DND-41 (cell line): ENCODE results near the gene FRK.

Experiments used
- ATAC-seq: fragments of 200-7000 bp; cut with Tn5 transposase; 3 replicates; pipeline ENCODE4 v1.9.1; 2021; ENCODE audit warnings: low read depth; ENCODE audit not compliant: insufficient read depth
- DNase-seq: peaks from one replicate; pipeline ENCODE4 v3.0.0-alpha.2; 2020
- H2AFZ ChIP-seq: 2 replicates; pipeline ENCODE4 v1.6.0; 2012; ENCODE audit warnings: low read depth, low read length
- H3K27ac ChIP-seq: 2 replicates; pipeline ENCODE4 v1.5.1; 2012; ENCODE audit warnings: low read length, inconsistent platforms
- H3K27me3 ChIP-seq: fragments of 200-600 bp; sonication (generic); 2 replicates; pipeline ENCODE4 v1.6.0; 2012; ENCODE audit warnings: low read length, mild to moderate bottlenecking, inconsistent platforms; ENCODE audit not compliant: insufficient read depth, poor library complexity
- H3K36me3 ChIP-seq: 2 replicates; pipeline ENCODE4 v1.5.1; 2012; ENCODE audit warnings: low read length, inconsistent platforms; ENCODE audit not compliant: insufficient read depth
- H3K4me1 ChIP-seq: 2 replicates; pipeline ENCODE4 v1.5.1; 2012; ENCODE audit warnings: mild to moderate bottlenecking, low read length; ENCODE audit not compliant: insufficient read depth
- H3K4me2 ChIP-seq: 2 replicates; pipeline ENCODE4 v1.6.0; 2012; ENCODE audit warnings: mild to moderate bottlenecking, moderate library complexity, low read length, inconsistent platforms; ENCODE audit not compliant: insufficient read depth
- H3K4me3 ChIP-seq, 2 experiments: fragments of 200-600 bp in 1 of 2; shearing (Covaris generic) in 1 of 2; 2 replicates each; pipeline ENCODE4 v1.5.1; 2012 to 2016; ENCODE audit warnings: inconsistent platforms in 2 of 2, low read length in 2 of 2, mild to moderate bottlenecking in 2 of 2, low read depth in 1 of 2, moderate library complexity in 1 of 2
- H3K79me2 ChIP-seq: 2 replicates; pipeline ENCODE4 v1.6.0; 2012; ENCODE audit warnings: low read length, inconsistent platforms; ENCODE audit not compliant: insufficient read depth
- H3K9ac ChIP-seq: 2 replicates; pipeline ENCODE4 v1.6.0; 2012; ENCODE audit warnings: low read depth, mild to moderate bottlenecking, inconsistent platforms, low read length, moderate library complexity
- H3K9me3 ChIP-seq: 2 replicates; pipeline ENCODE4 v1.5.1; 2012; ENCODE audit warnings: low read length, moderate library complexity, mild to moderate bottlenecking, inconsistent platforms; ENCODE audit not compliant: insufficient read depth, severe bottlenecking
- H4K20me1 ChIP-seq: 2 replicates; pipeline ENCODE4 v1.6.0; 2012; ENCODE audit warnings: low read length; ENCODE audit not compliant: insufficient read depth
- CTCF ChIP-seq: IDR thresholded peaks from 2 replicates; pipeline ENCODE4 v1.5.1; 2012; ENCODE audit warnings: borderline replicate concordance, low read length, moderate library complexity, mild to moderate bottlenecking; ENCODE audit not compliant: poor library complexity, severe bottlenecking; ENCODE audit errors: extremely low read depth
- EZH2 ChIP-seq: IDR thresholded peaks from 3 replicates; pipeline ENCODE4 v1.6.1; 2012; ENCODE audit warnings: borderline replicate concordance, low read depth, mild to moderate bottlenecking, moderate library complexity, low read length, inconsistent platforms; ENCODE audit not compliant: severe bottlenecking

Gene FRK

GRCh38 chr6:116028233-116028632, 32.5 kb downstream of the FRK start:
- no peaks in the 10 kb centered on the region for H4K20me1 ChIP-seq
- H3K9me3 ChIP-seq: no peaks in the 10 kb centered on the region
- DNase-seq (no peak), ATAC-seq (no peak)
- H3K27ac ChIP-seq: no peak overlapping the region
- no peak overlapping the region for H3K4me3 ChIP-seq
- H3K27me3 ChIP-seq: no peaks in the 10 kb centered on the region
- TF ChIP-seq EZH2 (no peak), CTCF (no peak)
- no peaks in the 10 kb centered on the region for H3K79me2 ChIP-seq
- H2AFZ ChIP-seq: no peak overlapping the region
- no peaks in the 10 kb centered on the region for H3K36me3 ChIP-seq
- H3K4me1 ChIP-seq: no peaks in the 10 kb centered on the region
- H3K4me2 ChIP-seq: no peak overlapping the region
- H3K9ac ChIP-seq: no peak overlapping the region

GRCh38 chr6:116027801-116028200, 32.9 kb downstream of the FRK start:
- Histone ChIP-seq H2AFZ (no peak overlapping the region), H3K27ac (no peak overlapping the region), H3K4me2 (no peak overlapping the region), H3K27me3 (no peaks in the 10 kb centered on the region), H3K36me3 (no peaks in the 10 kb centered on the region), H3K79me2 (no peaks in the 10 kb centered on the region), H3K4me1 (no peaks in the 10 kb centered on the region), H3K4me3 (no peak overlapping the region), H4K20me1 (no peaks in the 10 kb centered on the region), H3K9me3 (no peaks in the 10 kb centered on the region), H3K9ac (no peak overlapping the region)
- ATAC-seq (no peak), DNase-seq (no peak)
- TF ChIP-seq EZH2 (no peak), CTCF (no peak)

DNA sequence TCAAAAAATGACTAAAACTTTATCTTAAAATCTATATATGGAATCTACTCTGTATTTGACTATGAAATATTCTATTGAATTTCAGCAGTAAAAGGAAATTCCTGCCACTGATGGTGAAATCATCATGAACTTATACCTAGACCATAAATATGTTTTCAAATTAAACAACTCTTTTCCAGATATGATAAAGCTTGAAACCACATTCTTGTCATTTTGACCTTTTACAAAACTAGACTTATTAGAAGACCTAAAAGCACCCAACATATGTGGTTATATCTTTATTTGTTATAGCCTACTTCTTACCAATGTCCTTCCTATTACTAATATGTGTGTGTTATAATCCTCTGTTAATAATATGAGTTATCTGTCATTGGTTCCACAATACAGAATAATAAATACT, 35.3 kb downstream of the FRK start:
- Histone ChIP-seq H3K27ac (no peak overlapping the region), H3K4me3 (no peak overlapping the region), H3K9me3 (no peaks in the 10 kb centered on the region), H3K9ac (no peak overlapping the region), H2AFZ (no peak overlapping the region), H3K4me1 (no peaks in the 10 kb centered on the region), H3K79me2 (no peaks in the 10 kb centered on the region), H3K4me2 (no peak overlapping the region), H3K27me3 (no peaks in the 10 kb centered on the region), H3K36me3 (no peaks in the 10 kb centered on the region), H4K20me1 (no peaks in the 10 kb centered on the region)
- TF ChIP-seq EZH2 (no peak), CTCF (no peak)
- ATAC-seq (no peak), DNase-seq (no peak)
